Iris pigment epithelial cell (primary cell): ENCODE results near the gene RHOT2.

ENCODE experiments used
- DNase-seq: peaks from one replicate; pipeline ENCODE4 v3.0.0-alpha.2; 2011; ENCODE audit warnings: low read depth

The RHOT2 gene

GRCh38 chr16:667780-668518 lies at the start of gene RHOT2:
Gene RHOT2 (plus strand): TSS chr16:668132. CDS start chr16:668200, 68 bp downstream.
- peak; percentile 91 for DNase-seq

GRCh38 chr16:619476-620100 lies 48.3 kb upstream of the RHOT2 start:
- DNase-seq, result no peak

GRCh38 chr16:620700-621525 lies 47.0 kb upstream of the RHOT2 start:
- no peak for DNase-seq

GRCh38 chr16:621526-622105 lies 46.3 kb upstream of the RHOT2 start:
- DNase-seq, result no peak

GRCh38 chr16:622920-623280 lies 45.0 kb upstream of the RHOT2 start:
- no peak for DNase-seq

- DNase-seq, result no peak
These were observed 43.3 kb upstream of the RHOT2 start for GRCh38 chr16:624526-625070.

GRCh38 chr16:625117-625976 lies 42.6 kb upstream of the RHOT2 start:
- DNase-seq, result no peak

- no peak for DNase-seq
These were observed 41.8 kb upstream of the RHOT2 start for GRCh38 chr16:625977-626765.

- peak; percentile 97 for DNase-seq
These were observed 41.0 kb upstream of the RHOT2 start for GRCh38 chr16:626787-627453.

GRCh38 chr16:627454-628239 lies 40.3 kb upstream of the RHOT2 start:
- no peak for DNase-seq

- no peak for DNase-seq
These were observed 39.4 kb upstream of the RHOT2 start for GRCh38 chr16:628321-629061.

- DNase-seq, result no peak
These were observed 38.6 kb upstream of the RHOT2 start for GRCh38 chr16:629185-629832.

GRCh38 chr16:629833-630248 lies 38.1 kb upstream of the RHOT2 start:
- DNase-seq, result no peak

- DNase-seq, result no peak
These were observed 37.6 kb upstream of the RHOT2 start for GRCh38 chr16:630249-630814.

- DNase-seq, result no peak
These were observed 37.0 kb upstream of the RHOT2 start, which contains the start of gene WFIKKN1 for GRCh38 chr16:630815-631405. Gene WFIKKN1 (plus strand): TSS chr16:630985. CDS start chr16:631254, 269 bp downstream.

- no peak for DNase-seq
These were observed 36.0 kb upstream of the RHOT2 start for GRCh38 chr16:631808-632358.
